ENCODE measurements around the gene COQ8B.

DNA sequence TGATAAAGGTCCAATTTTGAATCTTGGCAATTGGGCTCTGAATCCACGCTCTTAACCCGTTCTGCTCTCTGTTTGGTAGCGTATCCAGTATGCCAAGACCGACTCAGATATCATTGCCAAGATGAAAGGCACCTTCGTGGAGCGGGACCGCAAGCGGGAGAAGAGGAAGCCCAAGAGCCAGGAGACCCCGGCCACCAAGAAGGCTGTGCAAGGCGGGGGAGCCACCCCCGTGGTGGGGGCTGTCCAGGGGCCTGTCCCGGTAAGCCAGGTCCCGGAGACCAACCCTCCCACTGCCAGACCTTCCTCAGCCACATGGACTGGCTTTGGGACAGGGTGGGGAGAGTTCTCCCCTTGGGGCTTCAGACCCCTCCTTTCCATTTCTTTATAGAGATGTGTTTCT lies 42.7 kb upstream of the COQ8B start:
- TF ChIP-seq, protein P1, sequence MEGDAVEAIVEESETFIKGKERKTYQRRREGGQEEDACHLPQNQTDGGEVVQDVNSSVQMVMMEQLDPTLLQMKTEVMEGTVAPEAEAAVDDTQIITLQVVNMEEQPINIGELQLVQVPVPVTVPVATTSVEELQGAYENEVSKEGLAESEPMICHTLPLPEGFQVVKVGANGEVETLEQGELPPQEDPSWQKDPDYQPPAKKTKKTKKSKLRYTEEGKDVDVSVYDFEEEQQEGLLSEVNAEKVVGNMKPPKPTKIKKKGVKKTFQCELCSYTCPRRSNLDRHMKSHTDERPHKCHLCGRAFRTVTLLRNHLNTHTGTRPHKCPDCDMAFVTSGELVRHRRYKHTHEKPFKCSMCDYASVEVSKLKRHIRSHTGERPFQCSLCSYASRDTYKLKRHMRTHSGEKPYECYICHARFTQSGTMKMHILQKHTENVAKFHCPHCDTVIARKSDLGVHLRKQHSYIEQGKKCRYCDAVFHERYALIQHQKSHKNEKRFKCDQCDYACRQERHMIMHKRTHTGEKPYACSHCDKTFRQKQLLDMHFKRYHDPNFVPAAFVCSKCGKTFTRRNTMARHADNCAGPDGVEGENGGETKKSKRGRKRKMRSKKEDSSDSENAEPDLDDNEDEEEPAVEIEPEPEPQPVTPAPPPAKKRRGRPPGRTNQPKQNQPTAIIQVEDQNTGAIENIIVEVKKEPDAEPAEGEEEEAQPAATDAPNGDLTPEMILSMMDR (IDR thresholded peaks at IDR 0.05): no peak
- TF ChIP-seq POLR2A (IDR thresholded peaks at IDR 0.05): no peak

All from lower leg skin (tissue), 3 donors.